Astrocyte (in vitro differentiated cells and primary cell): Measurements from ENCODE around the gene MLLT1.

Experiments used
- CTCF ChIP-seq: IDR thresholded peaks from 2 replicates; pipeline ENCODE4 v1.5.1; 2011; ENCODE audit warnings: low read depth, mild to moderate bottlenecking, inconsistent platforms, low read length, moderate library complexity; ENCODE audit not compliant: insufficient read depth
- EZH2 ChIP-seq: IDR thresholded peaks from 2 replicates; pipeline ENCODE4 v1.6.1; 2012; ENCODE audit warnings: mild to moderate bottlenecking, low read length, inconsistent platforms; ENCODE audit not compliant: insufficient read depth

- TF ChIP-seq CTCF (no peak), EZH2 (no peak)
Measured at GRCh38 chr19:6318772-6319171, 39.0 kb upstream of the MLLT1 start.
